EL (cell line): ENCODE data around the gene PLA2G3.
"Not testable (repeated sequence)": the region's sequence is repeated elsewhere in the genome, so short reads cannot be mapped to it uniquely, and the experiment has no call there.

Source experiments
- DNase-seq: peaks from one replicate; pipeline ENCODE4 v3.0.0-alpha.2; 2016

PLA2G3 gene

DNA sequence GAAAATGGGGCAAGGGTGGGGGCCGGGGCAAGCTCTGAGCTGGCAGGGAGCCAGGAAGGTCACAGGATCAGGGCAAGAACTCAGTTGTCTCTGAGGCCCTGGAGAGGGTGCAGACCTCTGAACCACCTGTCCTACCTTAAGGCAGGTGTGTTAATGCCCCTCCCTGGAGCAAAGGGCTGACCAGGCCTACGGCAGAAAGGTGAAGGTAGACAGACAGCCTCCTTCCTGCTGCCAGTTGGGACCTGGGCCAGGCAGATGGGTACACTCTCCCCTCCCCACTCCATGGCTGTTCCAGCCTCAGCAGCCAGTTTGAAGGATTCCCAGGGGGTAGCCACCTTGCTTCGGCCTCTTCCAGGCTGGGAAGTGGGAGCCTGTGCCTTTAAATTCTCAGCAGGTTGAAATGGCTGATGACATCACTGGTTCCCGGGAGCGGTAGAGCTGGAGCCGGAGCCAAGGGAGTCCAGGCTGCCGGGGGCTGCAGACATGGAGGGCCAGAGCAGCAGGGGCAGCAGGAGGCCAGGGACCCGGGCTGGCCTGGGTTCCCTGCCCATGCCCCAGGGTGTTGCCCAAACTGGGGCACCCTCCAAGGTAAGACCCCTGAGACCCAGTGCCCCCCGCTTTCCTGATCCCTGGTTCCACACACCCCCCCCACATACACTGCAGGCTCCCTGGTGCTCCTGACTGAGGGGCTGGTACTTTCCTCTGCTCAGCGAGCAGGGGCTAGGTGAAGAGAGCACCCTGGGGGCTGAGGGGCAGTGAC is 17.6 kb downstream of the PLA2G3 start, which contains the start of gene INPP5J:
Gene INPP5J (plus strand): TSS at position 435 of the 760 bp plus-strand sequence. CDS start 49 bp downstream, at position 484.
- DNase-seq: peak; percentile 76

- no peak for DNase-seq
Measured at GRCh38 chr22:31122196-31122531, 18.1 kb downstream of the PLA2G3 start.

GRCh38 chr22:31121403-31121802 is 18.9 kb downstream of the PLA2G3 start:
- no peak for DNase-seq

GRCh38 chr22:31120642-31121041 is 19.7 kb downstream of the PLA2G3 start:
- no peak for DNase-seq

DNA sequence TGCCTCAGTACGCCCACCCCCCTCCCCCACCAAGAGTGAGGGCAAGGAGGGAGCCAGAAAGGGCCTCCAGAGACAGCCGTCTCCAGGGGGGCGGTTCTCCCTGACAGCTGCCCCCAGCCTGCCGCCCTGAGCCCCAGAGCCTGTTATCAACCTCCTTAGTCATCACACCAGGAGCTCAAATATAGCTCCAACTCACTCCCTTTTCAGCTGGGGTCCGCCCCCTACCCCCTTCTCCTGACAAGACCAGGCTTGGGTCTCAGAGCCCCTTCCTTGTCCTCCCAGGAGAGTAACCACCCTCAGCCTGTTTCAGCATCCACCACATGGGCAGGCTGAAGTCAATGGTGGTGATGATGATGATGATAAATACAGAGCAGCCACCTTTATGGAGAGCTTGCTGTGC is 20.1 kb downstream of the PLA2G3 start:
- no peak for DNase-seq

GRCh38 chr22:31119026-31119717 is 21.1 kb downstream of the PLA2G3 start:
- DNase-seq: no peak

- DNase-seq: no peak
Measured at GRCh38 chr22:31118046-31118820, 22.1 kb downstream of the PLA2G3 start.

DNA sequence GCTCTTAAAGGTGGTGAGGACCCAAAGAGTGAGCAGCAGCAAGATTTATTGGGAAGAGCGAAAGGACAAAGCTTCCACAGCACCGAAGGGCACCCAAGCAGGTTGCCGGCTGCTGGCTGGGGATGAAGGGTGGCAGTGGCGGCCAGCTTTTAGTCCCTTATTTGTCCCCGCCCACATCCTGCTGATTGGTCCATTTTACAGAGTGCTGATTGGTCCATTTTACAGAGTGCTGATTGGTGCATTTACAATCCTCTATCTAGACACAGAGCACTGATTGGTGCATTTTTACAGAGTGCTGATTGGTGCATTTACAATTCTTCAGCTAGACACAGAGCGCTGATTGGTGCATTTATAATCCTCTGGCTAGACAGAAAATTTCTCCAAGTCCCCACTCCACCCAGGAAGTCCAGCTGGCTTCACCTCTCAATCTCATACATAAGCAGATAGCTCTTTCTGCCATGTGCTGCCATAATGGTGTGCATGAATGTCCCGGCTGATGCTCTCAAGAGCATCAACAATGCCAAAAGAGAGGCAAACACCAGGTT is 27.7 kb downstream of the PLA2G3 start:
- not testable (repeated sequence) for DNase-seq

- DNase-seq: no peak
Measured at GRCh38 chr22:31107894-31108218, 32.5 kb downstream of the PLA2G3 start.

- DNase-seq: peak; percentile 99
Measured at GRCh38 chr22:31107178-31107893, 33.0 kb downstream of the PLA2G3 start, which contains the start of gene SELENOM. TSS of gene SELENOM (minus strand) at chr22:31107568. CDS start at chr22:31107505, 63 bp downstream.

DNA sequence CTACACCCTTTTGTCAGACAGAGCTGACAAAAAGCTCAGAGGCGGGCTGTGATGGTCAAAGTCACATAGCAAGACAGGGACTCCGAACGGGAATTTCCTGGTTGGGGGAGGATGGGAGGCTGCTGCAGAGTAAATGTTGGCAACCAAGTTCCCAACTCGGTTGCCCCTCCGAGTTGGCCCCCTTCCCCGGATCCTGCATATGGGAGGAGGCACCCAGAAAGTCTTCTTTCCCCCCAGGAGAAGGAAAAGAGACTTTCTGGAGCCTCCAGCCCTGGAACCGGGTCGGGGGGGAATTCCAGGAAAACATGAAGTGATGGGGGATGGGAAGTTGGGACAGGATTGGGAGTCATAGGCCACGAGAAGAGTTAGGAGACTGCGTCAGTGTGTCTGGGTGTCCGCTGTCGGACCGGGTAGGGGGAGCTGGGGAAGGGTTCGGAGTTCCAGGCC is 33.6 kb downstream of the PLA2G3 start:
- DNase-seq: peak; percentile 66

DNA sequence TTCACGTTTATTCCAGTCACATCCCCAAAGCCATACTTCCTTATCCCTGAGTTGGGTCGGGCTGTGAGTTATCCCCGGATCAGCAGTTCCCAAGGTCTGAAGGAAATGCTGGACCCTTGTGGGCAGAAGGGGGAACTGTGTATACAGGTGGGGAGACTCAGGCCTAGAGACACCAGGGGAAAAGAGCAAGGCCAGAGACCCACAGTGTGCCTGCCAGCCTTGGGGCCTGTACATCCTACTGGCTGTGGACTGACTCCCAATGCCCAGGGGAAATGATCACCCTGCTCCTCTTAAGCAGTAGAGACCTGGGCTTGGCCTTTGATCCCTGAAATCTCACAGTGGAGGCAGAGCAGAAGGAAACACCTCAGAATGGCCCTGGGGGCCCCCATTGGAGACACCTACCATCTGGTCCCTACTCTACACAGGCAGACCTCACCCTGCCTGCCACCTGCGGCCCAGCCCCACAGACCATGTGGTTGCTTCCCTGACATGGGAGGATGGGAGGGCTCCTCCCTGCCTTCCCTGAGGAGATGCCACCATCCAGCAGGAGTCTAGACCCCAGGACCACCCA is 34.2 kb downstream of the PLA2G3 start:
- DNase-seq: peak; percentile 43

DNA sequence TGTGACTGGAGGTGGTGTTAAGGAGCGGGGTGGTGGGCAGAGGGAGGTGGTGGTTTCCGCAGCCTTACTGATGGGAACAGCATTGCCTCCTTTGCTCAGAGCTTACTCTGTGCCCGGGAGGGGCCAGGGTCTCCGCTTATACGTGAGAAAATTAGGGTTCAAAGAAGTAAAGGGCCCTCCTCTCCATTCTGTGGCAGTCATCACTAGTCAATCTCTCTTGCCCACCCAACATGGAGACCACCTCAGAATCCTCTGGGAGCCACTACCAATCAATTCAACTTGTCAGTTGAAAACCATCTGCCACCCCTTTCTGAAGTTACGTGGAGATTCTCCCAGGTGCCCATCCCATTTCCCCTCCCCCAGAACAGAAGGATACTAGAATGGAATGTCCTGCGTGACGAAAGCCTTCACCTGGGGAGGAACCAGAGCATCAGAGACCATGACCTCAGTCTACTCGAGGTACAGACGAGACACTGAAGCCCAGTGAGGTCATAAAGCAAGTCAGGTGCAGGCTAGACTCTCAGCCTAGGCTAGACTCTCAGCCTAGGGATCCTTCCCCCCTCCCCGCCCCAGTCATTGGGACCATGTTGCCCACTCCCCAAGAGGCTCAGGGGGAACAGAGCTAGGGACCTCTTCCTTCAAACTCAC is 34.9 kb downstream of the PLA2G3 start:
- DNase-seq: no peak

DNA sequence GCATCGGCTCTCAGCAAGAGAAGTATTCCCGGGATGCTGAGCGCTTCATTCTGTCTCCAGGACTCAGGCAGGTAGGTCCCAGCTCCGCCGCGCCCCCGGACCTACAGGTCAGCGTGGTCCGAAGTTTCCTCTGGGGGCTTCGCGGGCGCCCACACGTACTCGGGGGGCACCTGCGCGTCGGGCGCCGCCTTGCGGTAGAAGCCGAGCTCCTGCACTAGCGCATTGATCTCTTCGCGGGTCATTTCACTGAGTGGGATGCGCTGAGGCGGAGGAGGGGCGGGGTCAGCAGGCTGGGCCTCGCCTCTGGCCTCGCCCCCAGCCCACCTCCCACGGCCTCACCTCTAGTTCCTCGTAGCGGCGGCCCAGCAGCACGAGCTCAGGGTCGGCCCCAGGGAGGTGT is 35.4 kb downstream of the PLA2G3 start:
- DNase-seq: no peak

GRCh38 chr22:31103899-31104694 is 36.2 kb downstream of the PLA2G3 start:
- no peak for DNase-seq

GRCh38 chr22:31103111-31103510 is 37.2 kb downstream of the PLA2G3 start:
- DNase-seq: no peak

DNA sequence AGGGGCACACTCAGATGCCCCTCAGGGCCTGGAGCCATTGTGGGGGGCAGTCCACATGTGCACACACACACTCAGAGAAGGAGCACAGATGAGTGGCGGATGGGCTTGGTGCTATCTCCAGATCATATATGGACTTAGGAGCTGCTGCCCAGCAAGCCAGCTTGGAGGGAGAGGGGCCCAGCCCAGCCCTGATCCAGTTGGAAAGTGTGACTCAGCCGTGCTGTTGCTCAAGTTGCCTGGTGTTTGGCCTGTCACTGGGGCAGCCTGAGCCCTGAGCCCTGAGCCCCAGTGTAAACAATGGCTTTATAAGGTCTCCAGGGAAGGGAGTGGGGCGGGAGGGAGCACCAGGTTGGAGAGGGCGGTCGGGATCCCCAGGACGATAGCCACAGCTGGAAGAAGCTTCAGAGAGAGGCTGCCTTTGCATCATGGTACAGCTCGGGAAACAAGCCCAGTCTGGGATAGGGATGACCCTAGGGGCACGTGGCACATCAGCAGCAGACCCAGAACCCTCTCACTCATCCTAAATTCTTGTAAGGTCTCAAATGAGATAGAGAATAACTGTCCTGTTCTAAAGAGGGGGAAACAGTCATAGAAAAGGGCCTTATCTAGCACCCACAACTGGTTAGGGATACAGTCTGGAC is 37.7 kb downstream of the PLA2G3 start:
- peak; percentile 92 for DNase-seq

DNA sequence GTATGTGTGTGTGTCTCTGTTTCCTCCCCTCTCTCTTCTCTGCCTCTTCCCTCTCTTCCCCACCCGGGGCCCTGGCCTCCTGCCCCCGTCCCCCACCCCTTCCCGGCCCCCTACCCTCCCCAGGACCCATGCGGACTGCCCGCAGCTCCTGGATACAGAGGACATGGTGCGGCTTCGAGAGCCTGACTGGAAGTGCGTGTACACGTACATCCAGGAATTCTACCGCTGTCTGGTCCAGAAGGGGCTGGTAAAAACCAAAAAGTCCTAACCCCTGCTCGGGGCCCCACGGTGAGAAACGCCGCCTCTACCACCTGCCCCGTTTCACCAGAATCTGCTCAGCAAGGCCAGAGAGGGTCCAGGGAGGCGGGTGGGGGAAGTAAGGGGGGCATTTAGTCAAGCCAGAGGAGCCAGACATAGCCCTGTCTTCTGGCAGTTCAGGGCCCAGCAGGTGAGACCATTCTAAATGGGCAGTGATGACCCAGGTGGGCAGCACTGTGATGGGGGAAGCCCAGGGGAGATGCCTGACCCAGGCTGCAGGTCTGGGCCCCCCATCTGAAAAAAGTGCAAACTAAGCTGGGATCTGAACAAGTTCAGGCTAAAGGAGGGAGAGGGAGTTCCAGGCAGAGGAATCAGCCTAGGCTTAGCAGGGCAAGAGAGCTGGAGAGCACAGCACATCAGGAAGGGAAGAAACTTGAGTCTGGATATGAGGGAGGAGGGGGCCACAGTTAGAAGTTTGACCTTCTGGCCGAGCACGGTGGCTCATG is 39.4 kb downstream of the PLA2G3 start:
- no peak for DNase-seq
